Activated CD4-positive, alpha-beta T cell treated with anti-CD3 and anti-CD28 coated beads for 48 hours (primary cell): ENCODE results near the gene CELSR1.
"Not testable (repeated sequence)": the region's sequence is repeated elsewhere in the genome, so short reads cannot be mapped to it uniquely, and the experiment has no call there.

ENCODE experiments used
- DNase-seq: peaks from one replicate; pipeline ENCODE4 v3.0.0-alpha.2; 2020

Gene CELSR1

GRCh38 chr22:46533070-46533833, 4.2 kb downstream of the CELSR1 start:
- DNase-seq: no peak

DNA sequence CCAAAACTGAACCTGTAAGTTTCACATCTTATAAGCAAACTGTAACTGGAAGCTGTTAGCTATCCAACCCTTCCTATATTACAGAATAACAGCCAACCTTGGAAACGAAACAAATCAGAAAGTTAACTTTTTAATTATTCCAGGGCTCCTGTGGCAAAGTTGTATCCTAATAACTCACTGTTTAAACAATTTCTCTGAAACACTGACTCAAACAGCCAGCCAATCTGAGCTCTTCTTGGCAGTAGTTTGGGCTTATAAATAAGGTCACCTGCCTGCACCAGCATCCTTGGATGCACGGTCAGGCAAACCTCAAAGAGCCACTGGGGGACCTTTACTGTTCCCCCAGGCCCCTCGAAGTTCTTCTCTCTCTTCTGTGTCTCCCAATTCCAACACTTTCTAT, 5.0 kb downstream of the CELSR1 start:
- DNase-seq: no peak

- no peak for DNase-seq
Measured at GRCh38 chr22:46531581-46532175, 5.7 kb downstream of the CELSR1 start.

DNA sequence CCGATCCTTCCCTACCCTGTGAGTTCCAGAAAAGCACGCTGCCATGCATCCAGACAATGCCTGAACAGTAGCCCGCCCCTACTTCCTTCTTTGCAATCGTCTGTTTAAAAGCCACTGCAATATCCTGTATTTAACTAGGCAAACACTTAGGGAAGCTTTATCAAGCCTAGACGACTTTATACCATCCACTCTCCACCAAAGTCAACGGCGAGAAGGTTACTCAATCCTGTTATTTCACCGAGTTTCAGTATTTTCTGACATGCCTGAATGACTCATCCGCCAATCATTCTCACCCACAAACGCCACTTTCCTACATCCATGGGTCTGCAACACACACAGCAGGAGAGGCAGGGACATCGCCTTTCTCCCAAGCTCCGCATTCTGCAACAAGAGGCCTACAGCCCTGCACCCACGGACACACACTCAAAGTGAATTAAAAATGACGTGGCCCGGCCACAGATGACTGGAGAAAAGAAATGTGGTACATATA, 9.3 kb downstream of the CELSR1 start:
- peak; percentile 21 for DNase-seq

DNA sequence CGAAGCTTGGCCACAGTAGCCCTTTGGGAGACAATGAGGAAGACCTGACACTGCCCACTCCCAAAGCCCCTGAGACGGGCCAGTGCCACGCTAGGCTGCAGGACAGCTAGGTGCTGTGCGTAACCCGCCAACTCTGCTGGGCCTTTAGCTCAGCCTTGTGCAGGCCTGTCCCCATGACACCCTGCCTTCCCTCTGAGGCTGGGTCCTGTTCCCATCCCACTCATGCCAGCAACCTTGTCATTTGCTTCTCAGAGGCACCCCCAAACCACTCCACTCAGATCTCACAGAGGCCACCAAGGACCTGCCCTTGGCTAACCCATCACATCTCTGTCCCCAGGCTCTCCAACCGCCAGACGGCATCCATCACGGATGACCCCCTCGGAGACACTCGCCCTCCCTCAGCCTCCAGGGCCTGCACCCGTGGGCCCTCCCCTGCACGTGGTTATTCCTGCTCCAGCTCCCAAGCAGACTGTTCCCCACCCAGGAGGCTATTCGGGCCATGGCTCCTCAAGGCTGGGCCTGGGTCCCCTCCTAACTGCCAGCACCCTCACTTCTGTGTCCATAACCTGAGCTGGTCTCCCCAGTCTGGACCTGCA, 11.1 kb downstream of the CELSR1 start:
- DNase-seq: no peak

DNA sequence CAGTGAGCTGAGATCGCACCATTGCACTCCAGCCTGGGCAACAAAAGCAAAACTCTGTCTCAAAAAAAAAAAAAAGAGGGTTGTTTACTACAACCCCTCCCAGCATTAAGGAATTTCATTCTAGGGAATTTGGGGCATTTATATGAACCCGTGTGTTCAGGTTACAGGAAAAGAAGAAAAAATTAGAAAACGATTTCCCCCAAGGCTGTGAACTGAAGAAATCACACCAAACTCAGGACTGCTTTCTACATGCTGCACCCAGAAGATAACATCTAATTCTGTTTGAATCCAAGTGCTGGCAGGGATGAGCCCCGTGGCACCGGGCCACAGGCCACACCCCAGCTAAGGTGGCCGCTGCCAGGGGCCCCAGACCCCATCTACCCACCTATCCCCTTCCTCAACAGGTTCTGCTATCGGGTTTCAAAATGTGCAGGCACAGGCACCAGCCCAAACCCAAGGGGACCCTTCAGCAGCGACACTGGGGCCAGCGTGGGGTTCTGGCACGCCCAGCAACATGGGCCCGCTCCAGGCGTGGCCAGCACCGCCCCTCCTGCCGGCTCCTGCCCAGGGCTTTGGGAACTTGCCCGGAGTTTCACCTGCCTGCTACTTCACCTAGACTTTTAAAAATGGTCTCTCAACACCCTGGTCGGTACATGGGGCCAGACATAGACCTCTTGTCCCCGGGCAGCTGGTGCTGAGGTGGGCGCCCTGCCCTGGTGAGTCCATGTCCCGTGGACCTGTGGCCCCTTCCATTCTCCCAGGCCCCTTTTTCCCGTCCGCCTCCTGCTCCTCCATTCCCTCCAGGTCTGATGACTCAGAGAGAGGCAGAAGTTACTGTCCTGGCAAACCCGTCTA, 11.8 kb downstream of the CELSR1 start:
- no peak for DNase-seq

- no peak for DNase-seq
Measured at GRCh38 chr22:46524203-46524740, 13.1 kb downstream of the CELSR1 start.

DNA sequence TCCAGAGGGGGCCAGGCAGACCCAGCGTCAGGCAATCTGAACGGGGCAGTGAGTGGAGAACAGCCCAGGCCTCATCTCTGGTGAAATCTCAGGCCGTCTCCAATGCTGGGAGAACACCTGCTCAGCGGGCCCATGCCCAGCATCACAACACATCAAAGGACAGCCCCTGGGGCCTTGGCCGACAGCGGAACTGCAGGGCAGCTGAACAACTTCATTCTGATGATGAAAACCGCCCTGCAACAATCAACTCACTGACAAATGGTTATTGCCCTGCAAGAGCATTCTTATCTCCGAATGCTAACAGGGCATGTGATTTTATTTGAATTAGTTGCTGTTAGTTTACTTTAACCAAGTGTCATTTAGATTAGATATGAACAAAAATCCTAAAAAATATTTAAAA, 14.6 kb downstream of the CELSR1 start:
- DNase-seq: no peak

- DNase-seq: no peak
Measured at GRCh38 chr22:46521994-46522393, 15.4 kb downstream of the CELSR1 start.

DNA sequence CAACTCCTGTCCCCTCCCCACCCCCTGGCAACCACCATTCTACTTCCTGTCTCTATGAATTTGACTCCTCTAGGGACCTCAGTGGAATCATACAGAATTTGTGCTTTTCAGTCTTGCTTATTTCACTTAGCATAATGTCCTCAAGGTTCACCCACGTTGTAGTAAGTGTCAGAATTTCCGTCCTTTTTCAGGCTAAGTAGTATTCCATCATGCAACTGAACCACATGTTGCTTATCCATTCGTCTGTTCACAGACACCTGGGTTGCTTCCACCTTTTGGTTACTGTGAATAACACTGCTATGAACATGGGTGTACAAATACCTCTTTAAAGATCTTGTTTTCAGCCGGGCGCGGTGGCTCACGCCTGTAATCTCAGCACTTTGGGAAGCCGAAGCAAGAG, 16.5 kb downstream of the CELSR1 start:
- DNase-seq: no peak

DNA sequence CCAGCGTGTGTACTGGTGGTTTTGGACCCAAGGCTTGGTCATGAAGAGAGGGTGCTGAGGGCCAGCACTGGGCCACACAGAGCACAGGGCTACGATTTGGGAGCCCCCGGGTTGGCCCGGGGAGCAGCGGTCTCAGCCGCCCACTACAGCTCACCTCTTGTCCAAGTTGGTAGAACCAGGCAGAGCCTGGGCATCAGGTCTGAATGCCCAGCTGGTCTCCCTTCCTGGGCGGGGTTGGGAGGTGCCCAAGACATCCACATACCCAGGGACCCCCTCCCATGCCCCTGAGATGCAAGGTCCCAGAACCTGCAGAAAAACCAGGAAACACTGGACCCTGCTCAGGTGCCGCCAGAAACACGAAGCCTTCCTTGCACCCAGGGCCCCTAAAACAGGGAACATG, 18.0 kb downstream of the CELSR1 start:
- DNase-seq: no peak

DNA sequence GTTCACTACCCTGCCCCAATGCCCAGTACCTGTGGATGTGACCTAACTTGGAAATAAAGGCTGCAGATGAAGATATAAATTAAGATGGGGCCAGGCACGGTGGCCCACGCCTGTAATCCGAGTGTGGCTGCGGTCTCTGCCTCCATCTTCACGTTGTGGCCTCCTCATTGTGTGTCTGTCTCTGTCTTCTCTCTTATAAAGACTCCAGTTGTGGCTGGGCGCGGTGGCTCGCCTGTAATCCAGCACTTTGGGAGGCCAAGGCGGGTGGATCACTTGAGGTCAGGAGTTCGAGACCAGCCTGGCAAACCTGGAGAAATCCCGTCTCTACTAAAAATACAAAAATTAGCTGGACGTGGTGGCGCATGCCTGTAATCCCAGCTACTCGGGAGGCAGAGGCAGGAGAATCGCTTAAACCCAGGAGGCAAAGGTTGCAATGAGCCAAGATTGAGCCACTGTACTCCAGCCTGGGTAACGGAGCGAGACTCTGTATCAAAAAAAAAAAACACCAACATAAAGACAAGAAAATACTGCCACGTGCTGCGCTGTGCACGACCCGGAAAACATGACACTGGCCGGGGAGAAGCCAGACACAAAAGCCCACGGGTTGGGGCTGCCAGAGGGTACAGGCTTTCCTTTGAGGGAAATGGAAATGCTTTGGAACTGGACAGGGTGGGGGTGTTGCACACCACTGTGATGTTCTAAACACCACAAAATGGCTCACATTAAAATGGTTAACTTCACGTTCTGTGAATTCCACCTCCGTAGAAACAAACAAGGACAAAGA, 18.7 kb downstream of the CELSR1 start:
- DNase-seq: no peak

DNA sequence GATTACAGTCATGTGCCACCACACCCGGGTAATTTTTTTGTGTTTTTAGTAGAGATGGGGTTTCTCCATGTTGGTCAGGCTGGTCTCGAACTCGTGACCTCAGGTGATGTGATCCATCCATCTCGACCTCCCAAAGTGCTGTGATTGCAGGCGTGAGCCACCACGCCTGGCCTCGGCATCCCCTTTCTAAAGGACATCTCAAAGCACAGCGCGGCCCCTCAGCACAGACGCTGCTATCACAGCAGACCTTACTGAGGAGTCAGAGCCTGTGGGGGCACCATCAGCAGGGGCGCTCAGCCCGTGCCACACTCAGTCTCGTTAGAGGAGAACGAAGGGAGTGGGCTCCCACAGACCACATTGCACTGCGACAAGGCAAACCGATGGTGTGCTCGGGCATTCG, 19.4 kb downstream of the CELSR1 start:
- DNase-seq: no peak

DNA sequence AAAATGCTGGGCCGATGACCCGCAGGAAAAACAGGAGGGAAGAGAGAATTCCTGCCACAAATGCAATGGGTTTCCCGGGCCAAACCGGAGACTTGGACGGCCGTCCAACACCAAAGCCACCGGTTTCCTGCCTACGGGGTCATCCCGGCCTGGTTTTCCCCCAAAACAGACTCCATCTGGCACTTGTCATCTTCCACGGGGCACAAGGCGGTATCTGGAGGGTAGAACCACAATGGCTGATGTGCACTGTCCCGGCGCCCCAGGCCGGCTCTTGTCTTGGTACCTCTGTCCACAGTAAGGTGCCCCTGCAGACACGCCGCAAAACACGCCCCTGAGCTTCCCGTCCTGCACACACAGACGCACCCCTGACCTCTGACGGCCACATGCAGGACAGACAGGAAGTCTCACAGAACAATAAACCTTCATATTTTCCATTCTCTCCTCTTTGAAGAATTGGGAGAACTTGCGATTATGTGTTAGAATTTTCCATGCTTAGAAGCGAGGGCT, 20.1 kb downstream of the CELSR1 start:
- no peak for DNase-seq

GRCh38 chr22:46516638-46517037, 20.8 kb downstream of the CELSR1 start:
- DNase-seq: no peak

DNA sequence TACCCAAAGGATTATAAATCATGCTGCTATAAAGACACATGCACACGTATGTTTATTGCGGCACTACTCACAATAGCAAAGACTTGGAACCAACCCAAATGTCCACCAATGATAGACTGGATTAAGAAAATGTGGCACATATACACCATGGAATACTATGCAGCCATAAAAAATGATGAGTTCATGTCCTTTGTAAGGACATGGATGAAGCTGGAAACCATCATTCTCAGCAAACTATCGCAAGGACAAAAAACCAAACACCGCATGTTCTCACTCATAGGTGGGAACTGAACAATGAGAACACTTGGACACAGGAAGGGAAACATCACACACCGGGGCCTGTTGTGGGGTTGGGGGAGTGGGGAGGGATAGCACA, 21.3 kb downstream of the CELSR1 start:
- DNase-seq: not testable (repeated sequence)

GRCh38 chr22:46515208-46516111, 22.0 kb downstream of the CELSR1 start:
- DNase-seq: no peak

DNA sequence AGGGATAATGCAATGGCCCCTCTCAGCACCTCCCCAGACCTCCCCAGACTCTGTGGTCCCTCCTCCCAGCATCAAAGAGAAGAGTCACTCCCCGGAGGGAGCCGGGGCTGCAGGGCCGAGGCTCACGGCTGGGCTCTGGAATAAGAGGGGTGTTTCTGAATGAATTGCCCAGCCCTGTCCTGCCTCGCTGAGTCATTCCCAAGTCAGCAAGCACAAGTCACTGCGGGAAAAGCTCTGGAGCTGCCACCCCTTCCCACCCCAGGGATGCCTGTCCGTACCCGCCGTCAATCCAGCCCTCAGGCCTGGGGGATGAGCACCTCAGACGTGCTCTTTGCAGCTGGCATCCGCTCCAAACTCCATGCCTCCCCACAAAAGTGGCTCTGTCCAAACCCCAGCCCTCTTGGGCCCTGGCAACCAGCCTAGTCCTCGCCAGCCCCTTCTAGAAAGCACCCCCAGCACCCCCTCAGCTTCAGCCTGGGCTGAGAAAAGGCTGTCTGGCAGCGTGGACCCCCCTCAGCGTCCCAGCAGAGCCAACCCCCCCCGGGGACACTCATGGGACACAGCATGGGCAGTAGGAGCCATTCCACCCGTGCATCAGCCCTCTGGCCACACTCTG, 22.7 kb downstream of the CELSR1 start:
- DNase-seq: no peak

DNA sequence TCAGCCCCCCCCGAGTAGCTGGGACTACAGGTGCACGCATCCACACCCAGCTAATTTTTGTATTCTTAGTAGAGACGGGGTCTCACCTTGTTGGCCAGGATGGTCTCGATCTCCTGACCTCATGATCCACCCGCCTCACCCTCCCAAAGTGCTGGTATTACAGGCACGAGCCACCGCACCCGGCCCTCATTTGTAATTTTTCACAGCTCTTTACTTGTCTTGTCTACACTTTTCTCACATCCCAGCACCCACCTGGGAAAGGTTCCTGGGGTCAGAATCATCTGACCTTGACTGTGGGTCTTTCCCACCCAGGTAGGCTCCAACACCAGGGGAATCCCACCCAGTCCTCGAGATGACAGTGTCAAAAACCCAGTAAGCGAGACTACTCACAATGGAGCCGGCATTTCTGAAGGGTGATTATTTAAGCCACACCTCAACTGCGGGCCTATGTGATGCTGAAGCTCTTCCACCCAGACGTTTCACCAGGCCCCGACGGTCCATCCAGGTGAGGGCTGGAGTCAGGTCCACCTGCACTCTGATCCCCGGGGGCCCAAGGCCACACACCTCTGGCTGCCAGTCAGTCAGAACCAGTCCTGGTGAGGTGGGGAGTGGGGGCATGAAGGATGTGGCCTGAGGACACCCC, 23.4 kb downstream of the CELSR1 start:
- DNase-seq: no peak

DNA sequence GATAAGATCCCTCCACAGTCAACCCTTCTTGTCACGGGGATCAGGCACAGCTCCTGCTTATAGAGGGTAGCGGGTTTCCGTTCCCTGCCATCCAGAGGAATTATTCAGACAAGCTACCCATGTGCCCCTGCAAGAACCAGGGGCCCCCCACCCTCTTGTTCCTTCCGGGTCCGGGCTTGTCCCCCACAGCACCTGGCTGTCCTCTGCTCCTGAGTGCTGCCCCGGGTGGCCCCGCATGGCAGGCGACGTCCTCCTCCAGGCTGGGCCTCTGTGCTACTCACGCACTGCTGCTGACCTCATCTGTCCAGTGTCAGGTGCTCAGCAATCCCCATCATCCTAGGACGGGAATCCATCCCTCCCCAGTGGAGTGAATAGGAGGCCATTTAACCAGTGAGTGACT, 24.7 kb downstream of the CELSR1 start:
- DNase-seq: no peak
